Coronary artery (tissue), 2 donors: ENCODE results near the gene MXRA7.

ENCODE experiments used
- DNase-seq: peaks from one replicate; pipeline ENCODE4 v3.0.0-alpha.2; 2017; ENCODE audit warnings: low spot score
- H3K27ac ChIP-seq, 2 donors: fragments of 200-600 bp; sonication (generic); one replicate each; pipeline ENCODE4 v1.5.1; 2016 to 2019
- H3K4me3 ChIP-seq: fragments of 200-600 bp; sonication (generic); 2 replicates; pipeline ENCODE4 v1.5.1; 2016; ENCODE audit warnings: mild to moderate bottlenecking, moderate library complexity
- TF ChIP-seq, protein P1 (sequence below): fragments of 200-600 bp; sonication (generic); IDR thresholded peaks from one replicate; pipeline ENCODE4 v1.5.1; 2019; ENCODE audit warnings: antibody characterized with exemption

The MXRA7 gene

GRCh38 chr17:76696763-76697701, 13.7 kb downstream of the MXRA7 start:
- no peak for DNase-seq
- TF ChIP-seq, protein P1, sequence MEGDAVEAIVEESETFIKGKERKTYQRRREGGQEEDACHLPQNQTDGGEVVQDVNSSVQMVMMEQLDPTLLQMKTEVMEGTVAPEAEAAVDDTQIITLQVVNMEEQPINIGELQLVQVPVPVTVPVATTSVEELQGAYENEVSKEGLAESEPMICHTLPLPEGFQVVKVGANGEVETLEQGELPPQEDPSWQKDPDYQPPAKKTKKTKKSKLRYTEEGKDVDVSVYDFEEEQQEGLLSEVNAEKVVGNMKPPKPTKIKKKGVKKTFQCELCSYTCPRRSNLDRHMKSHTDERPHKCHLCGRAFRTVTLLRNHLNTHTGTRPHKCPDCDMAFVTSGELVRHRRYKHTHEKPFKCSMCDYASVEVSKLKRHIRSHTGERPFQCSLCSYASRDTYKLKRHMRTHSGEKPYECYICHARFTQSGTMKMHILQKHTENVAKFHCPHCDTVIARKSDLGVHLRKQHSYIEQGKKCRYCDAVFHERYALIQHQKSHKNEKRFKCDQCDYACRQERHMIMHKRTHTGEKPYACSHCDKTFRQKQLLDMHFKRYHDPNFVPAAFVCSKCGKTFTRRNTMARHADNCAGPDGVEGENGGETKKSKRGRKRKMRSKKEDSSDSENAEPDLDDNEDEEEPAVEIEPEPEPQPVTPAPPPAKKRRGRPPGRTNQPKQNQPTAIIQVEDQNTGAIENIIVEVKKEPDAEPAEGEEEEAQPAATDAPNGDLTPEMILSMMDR = no peak
- peak overlapping the region; percentile 67 to 92 for H3K27ac ChIP-seq
- peak overlapping the region; percentile 44 for H3K4me3 ChIP-seq

GRCh38 chr17:76695059-76695831, 15.5 kb downstream of the MXRA7 start:
- peak overlapping the region in 1 of 2 donors; percentile 57 for H3K27ac ChIP-seq
- no peak for DNase-seq
- TF ChIP-seq, protein P1 = no peak
- H3K4me3 ChIP-seq = peak overlapping the region; percentile 39

- no peak for DNase-seq
- Histone ChIP-seq H3K27ac (peak overlapping the region in 1 of 2 donors; percentile 20), H3K4me3 (no peak overlapping the region)
- TF ChIP-seq, protein P1 = no peak
Observed at GRCh38 chr17:76691379-76692191, 19.2 kb downstream of the MXRA7 start.

DNA sequence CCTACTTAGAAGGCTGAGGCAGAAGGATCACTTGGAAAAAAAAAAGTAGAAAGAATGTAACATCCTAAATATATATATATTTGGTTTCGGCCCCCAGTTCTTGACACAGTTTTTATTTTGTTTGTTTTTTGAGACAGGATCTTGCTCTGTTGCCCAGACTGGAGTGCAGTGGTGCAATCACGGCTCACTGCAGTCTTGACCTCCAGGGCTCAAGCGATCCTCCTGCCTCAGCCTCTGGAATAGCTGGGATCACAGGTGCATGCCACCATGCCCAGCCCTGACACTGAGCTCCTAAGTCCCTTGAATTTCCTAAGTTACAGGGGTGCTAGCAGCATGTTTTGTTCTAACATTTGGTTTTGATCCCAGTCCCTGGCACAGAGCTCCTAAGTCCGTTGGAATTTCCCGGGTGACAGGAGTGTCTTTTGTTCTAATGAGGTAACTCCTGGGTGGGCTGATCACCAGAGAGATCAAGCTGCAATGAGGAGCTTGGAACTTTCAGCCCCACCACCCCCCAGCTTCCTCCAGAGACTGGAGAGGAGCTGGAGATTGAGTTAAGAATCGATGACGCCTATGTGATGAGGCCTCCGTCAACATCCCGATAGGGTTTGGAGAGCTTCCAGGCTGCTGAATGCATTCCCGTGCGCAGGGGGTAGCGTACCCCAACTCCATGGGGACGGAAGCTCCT, 20.0 kb downstream of the MXRA7 start:
- TF ChIP-seq, protein P1 = no peak
- Histone ChIP-seq H3K4me3 (no peak overlapping the region), H3K27ac (peak overlapping the region in 1 of 2 donors; percentile 20)
- DNase-seq = no peak

DNA sequence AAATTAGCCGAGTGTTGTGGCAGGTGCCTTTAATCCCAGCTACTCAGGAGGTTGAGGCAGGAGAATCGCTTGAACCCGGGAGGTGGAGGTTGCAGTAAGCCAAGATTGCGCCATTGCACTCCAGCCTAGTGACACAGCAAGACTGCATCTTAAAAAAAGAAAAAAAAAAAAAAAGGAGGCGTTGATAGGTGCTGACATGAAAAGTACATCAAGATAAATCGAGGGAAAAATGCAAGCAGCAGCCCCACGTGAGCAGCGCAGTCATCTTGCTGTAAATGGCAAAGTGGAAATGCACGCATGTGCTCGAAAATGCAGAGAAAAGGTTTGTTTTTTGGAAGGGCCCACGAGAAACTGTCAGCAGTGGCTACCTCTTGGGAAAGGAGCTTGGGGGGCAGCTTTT, 20.9 kb downstream of the MXRA7 start:
- Histone ChIP-seq H3K4me3 (no peak overlapping the region), H3K27ac (no peak overlapping the region)
- DNase-seq = no peak
- TF ChIP-seq, protein P1 = no peak

GRCh38 chr17:76688165-76688622, 22.6 kb downstream of the MXRA7 start:
- peak overlapping the region; percentile 95 to 98 for H3K27ac ChIP-seq
- peak overlapping the region; percentile 52 for H3K4me3 ChIP-seq
- TF ChIP-seq, protein P1 = no peak
- DNase-seq = no peak
